ENCODE measurements around the gene CACNG4.

The CACNG4 gene

DNA sequence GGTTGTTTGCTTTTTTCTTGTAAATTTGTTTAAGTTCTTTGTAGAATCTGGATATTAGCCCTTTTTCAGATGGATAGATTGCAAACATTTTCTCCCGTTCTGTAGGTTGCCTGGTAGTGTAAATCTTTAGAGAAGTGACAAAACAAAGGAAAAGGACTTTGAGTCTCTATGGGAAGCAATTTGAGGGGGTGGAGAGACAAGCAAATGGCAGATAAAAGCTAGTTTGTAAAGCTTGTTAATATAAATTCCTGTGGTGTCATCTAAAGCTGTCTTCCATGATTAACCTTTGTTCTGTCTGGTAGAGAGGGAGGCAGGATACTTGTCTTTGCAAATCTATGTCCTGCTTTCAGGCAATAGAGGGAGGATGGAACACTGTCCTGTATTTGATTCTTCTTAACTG is 40.6 kb upstream of the CACNG4 start:
- H3K4me3 ChIP-seq (ENCODE audit: low read length), result no peak overlapping the region
- DNase-seq (ENCODE audit: low read depth), result no peak
- TF ChIP-seq CTCF (conservative IDR thresholded peaks at IDR 0.05; ENCODE audit: low read length), result no peak

DNA sequence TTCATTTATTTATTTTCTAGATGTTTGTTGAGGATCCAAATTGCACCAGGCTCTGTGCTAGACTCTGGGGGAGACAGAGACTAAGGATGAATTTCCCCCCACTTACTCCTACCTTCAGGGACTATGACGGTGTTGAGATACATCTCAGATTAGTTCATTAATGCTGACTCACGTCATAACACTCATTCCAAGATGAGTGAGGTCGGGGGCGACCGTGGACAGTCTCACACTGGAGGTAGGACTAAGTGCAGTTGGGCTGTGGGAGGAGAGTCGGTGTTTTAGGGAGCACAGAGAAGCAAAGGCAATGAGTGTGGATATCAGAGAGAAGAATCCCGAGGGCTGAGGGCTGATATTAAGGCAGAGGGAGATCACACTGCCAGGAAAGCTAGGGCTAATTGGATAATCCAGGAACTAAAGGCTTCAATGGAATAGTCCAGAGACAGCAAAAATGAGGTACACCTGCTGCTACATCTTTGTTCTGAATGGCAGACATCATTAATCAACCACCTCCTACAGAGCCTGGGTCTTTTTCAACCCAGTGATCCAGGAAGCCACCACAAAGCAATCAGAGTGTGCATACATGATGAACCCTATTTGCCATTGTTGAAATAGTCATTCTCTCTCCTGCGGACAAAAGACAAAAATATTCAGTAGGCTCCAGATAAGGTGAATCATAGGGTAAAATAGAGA is 38.6 kb upstream of the CACNG4 start:
- no peak overlapping the region for H3K4me3 ChIP-seq (ENCODE audit: low read length)
- no peak for TF ChIP-seq CTCF (conservative IDR thresholded peaks at IDR 0.05; ENCODE audit: low read length)
- no peak for DNase-seq (ENCODE audit: low read depth)

- no peak for TF ChIP-seq CTCF (conservative IDR thresholded peaks at IDR 0.05; ENCODE audit: low read length)
- H3K4me3 ChIP-seq (ENCODE audit: low read length), result no peak overlapping the region
- no peak for DNase-seq (ENCODE audit: low read depth)
Measured at GRCh38 chr17:66928949-66929348, 35.6 kb upstream of the CACNG4 start.

DNA sequence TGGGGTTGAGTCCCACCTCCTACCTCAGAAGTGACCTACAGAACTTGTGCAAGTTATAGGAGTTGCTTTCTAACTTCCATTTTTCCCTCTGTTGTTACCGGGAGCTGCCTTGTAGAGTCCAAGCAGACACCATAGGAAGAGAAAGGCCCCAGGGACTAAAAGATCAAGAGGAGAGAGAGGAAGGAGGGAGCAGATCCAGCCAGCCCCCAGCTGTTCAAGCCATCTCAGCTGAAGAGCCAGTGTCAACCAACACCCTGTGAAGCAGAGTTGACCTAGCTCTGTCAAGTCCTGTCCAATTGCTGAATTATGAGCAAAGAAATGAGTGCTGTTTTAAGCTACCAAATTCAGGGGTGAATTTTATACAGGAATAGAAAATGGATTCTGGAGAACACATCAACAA is 34.9 kb upstream of the CACNG4 start:
- no peak for DNase-seq (ENCODE audit: low read depth)
- no peak overlapping the region for H3K4me3 ChIP-seq (ENCODE audit: low read length)
- no peak for TF ChIP-seq CTCF (conservative IDR thresholded peaks at IDR 0.05; ENCODE audit: low read length)

GRCh38 chr17:66930933-66931332 is 33.6 kb upstream of the CACNG4 start:
- H3K4me3 ChIP-seq (ENCODE audit: low read length), result no peak overlapping the region
- DNase-seq (ENCODE audit: low read depth), result no peak
- TF ChIP-seq CTCF (conservative IDR thresholded peaks at IDR 0.05; ENCODE audit: low read length), result no peak

DNA sequence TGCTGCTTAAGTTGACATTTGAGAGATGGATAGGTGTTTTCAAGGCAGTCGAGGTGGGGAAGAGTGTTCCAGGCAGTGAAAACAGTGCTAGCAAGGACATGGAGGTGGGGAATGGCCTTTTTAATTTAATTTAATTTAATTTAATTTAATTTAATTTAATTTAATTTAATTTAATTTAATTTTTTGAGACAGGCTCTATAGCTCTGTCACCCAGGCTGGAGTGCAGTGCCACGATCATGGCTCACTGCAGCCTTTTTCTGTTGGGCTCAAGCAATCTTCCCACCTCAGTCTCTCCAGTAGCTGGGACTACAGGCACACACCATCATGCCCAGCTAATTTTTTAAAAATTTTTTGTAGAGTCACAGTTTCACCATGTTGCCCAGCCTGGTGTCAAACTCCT is 32.2 kb upstream of the CACNG4 start:
- no peak overlapping the region for H3K4me3 ChIP-seq (ENCODE audit: low read length)
- no peak for DNase-seq (ENCODE audit: low read depth)
- no peak for TF ChIP-seq CTCF (conservative IDR thresholded peaks at IDR 0.05; ENCODE audit: low read length)

- no peak for DNase-seq (ENCODE audit: low read depth)
- no peak for TF ChIP-seq CTCF (conservative IDR thresholded peaks at IDR 0.05; ENCODE audit: low read length)
- H3K4me3 ChIP-seq (ENCODE audit: low read length), result no peak overlapping the region
Measured at GRCh38 chr17:66934040-66934439, 30.5 kb upstream of the CACNG4 start.
